Osteocyte (in vitro differentiated cells): ENCODE data around the gene MYO10. TPM values are rescaled to one million over a fixed set of nuclear protein-coding genes. Genes with fewer than 3 reads are reported as not detected.

Source experiments
- DNase-seq: peaks from one replicate; pipeline ENCODE4 v3.0.0; 2021; ENCODE audit warnings: mixed read lengths; ENCODE audit not compliant: unreplicated experiment; ENCODE audit errors: extremely low spot score
- H3K27ac Mint-ChIP-seq: one replicate; pipeline ENCODE4 v1.8.0; 2021; ENCODE audit warnings: mild to moderate bottlenecking, mixed read lengths; ENCODE audit not compliant: unreplicated experiment
- H3K27me3 Mint-ChIP-seq: one replicate; pipeline ENCODE4 v1.8.0; 2021; ENCODE audit warnings: mixed read lengths; ENCODE audit not compliant: unreplicated experiment
- H3K36me3 Mint-ChIP-seq: one replicate; pipeline ENCODE4 v1.8.0; 2021; ENCODE audit warnings: mixed read lengths; ENCODE audit not compliant: unreplicated experiment
- H3K4me1 Mint-ChIP-seq: one replicate; pipeline ENCODE4 v1.8.0; 2021; ENCODE audit warnings: mixed read lengths; ENCODE audit not compliant: unreplicated experiment
- H3K4me3 Mint-ChIP-seq: one replicate; pipeline ENCODE4 v1.8.0; 2021; ENCODE audit warnings: mild to moderate bottlenecking, moderate library complexity, mixed read lengths; ENCODE audit not compliant: unreplicated experiment
- H3K9me3 Mint-ChIP-seq: one replicate; pipeline ENCODE4 v1.8.0; 2021; ENCODE audit warnings: mixed read lengths; ENCODE audit not compliant: unreplicated experiment
- total RNA-seq: library from RNA; stranded (reverse); gene quantifications from 2 replicates; pipeline ENCODE4 v1.2.1, GENCODE V29; 2021
- TF ChIP-seq, protein P1 (sequence below): fragments of 200-600 bp; sonication (generic); IDR thresholded peaks from 2 replicates; pipeline ENCODE4 v1.5.0; 2021; ENCODE audit warnings: antibody characterized with exemption, mild to moderate bottlenecking, moderate library complexity

Gene MYO10
- total RNA-seq, 1 donor from 2014 or later: 87.8 TPM

DNA sequence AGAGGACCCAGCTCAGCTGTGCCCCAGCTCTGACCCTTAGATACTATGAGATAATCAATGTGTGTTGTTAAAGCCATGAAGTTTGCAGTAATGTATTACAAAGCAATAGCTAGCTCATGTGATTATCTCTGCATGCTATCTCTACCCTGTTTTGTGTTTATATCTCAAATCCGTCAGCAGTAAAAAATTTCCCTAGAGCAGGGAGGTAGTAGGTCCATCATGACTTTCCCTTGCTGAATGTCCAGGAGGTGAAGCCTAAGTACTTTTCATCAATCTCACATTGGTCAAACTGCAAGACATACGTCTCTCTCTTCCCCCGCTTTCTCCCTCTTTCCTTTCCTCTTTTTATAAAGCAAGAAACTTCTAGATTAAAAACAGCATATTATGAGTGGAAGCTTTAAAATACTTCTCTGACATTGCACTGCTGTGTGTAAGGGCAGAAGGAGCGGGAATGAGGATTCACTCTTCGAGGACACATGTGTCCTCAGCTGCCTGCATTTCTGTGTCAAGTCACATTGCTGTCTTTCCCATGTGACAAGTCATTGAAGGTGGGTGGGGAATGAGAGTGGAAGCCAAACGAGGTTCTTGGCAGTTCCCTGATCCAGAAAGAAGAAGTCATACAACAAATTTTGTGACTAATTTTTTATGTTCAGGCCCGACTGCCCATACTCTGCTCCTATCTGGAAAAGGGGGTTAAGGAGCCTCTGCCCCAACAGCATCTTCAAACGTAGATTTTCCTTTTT is 226.2 kb downstream of the MYO10 start:
- H3K27me3 Mint-ChIP-seq: no peaks in the 10 kb centered on the region
- no peak for DNase-seq

DNA sequence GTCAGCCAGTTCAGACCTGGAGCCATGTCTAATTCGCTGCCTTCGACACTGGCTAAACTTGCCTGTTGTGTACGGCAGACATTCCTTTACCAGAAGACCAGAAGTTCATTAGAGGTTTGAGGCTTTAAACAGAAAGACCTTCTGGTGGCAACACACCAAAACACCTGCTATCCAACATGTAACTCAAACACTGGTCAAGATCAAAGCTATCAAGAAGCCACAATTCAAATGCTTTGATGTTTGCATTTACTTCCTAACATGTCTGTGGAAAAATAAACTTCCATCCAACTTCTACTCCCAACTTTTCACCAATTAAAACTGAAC is 228.3 kb downstream of the MYO10 start:
- Mint-ChIP-seq H3K36me3 (peaks cover 64% of the 10 kb centered on the region), H3K9me3 (no peaks in the 10 kb centered on the region), H3K4me1 (peaks cover 9% of the 10 kb centered on the region), H3K27ac (no peak overlapping the region), H3K4me3 (no peak overlapping the region), H3K27me3 (no peaks in the 10 kb centered on the region)
- TF ChIP-seq, protein P1, sequence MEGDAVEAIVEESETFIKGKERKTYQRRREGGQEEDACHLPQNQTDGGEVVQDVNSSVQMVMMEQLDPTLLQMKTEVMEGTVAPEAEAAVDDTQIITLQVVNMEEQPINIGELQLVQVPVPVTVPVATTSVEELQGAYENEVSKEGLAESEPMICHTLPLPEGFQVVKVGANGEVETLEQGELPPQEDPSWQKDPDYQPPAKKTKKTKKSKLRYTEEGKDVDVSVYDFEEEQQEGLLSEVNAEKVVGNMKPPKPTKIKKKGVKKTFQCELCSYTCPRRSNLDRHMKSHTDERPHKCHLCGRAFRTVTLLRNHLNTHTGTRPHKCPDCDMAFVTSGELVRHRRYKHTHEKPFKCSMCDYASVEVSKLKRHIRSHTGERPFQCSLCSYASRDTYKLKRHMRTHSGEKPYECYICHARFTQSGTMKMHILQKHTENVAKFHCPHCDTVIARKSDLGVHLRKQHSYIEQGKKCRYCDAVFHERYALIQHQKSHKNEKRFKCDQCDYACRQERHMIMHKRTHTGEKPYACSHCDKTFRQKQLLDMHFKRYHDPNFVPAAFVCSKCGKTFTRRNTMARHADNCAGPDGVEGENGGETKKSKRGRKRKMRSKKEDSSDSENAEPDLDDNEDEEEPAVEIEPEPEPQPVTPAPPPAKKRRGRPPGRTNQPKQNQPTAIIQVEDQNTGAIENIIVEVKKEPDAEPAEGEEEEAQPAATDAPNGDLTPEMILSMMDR: no peak
- no peak for DNase-seq

More for the DNA sequence above, 226.2 kb downstream of the MYO10 start:
- Mint-ChIP-seq H3K4me3 (no peak overlapping the region), H3K36me3 (peaks cover 60% of the 10 kb centered on the region), H3K4me1 (peaks cover 24% of the 10 kb centered on the region), H3K9me3 (no peaks in the 10 kb centered on the region), H3K27ac (no peak overlapping the region)
- TF ChIP-seq, protein P1: no peak

DNA sequence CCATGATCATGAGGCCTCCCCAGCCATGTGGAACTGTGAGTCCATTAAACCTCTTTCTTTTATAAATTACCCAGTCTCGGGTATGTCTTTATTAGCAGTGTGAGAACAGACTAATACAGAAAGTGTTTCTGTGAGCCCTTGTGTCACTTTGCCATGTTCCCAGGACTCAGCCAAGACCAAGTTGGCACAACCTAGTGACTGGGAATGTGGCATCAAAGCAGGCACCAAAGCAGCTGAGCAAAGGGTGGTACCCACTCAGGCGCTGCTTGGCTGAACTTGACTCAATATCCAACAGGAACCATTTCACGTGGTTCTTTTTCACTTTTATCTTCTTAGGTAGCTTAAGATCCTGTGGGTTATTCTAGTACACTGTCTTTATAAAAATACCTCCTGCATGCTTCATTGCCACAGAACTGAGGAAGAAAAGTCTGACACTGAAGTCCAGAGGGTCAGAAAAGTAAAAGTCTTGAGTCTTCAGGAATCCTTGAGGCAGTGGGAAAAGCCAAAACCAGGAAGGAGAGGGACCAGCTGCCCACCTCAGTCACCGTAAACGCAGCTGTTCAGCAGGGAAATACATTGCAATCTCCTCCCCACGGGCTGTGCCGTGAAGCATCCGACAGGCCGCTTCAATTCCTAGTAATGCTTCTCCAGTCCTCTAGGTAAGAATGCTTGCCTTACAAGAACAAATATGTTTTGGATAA is 228.8 kb downstream of the MYO10 start:
- no peak overlapping the region for H3K27ac Mint-ChIP-seq

DNA sequence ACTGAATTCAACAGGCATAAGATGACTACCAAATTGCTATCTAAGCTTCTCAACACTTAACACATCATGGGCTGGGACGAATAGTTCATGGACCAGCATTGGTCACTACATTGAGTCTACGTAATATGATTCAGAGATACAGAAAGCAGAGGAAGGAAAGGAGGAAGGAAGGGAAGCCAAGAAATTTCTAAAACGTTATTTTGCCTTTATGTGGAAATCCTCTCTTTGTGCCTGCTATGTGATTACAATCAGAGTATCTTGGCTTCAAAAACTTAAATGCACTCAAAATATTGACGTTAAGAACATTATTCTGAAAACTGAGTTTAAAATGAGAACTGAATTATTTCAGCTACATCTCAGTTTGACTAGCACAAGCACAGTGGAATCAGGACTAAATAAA is 231.1 kb downstream of the MYO10 start:
- Mint-ChIP-seq H3K4me1 (no peaks in the 10 kb centered on the region), H3K27ac (no peak overlapping the region), H3K9me3 (no peaks in the 10 kb centered on the region), H3K4me3 (no peak overlapping the region), H3K36me3 (peaks cover 73% of the 10 kb centered on the region), H3K27me3 (no peaks in the 10 kb centered on the region)
- TF ChIP-seq, protein P1: no peak
- DNase-seq: no peak

More for the DNA sequence above, 228.8 kb downstream of the MYO10 start:
- no peak overlapping the region for H3K4me3 Mint-ChIP-seq
- peaks cover 4% of the 10 kb centered on the region for H3K4me1 Mint-ChIP-seq
- no peaks in the 10 kb centered on the region for H3K27me3 Mint-ChIP-seq
- no peak for DNase-seq
- TF ChIP-seq, protein P1: no peak
- H3K36me3 Mint-ChIP-seq: peaks cover 69% of the 10 kb centered on the region
- H3K9me3 Mint-ChIP-seq: no peaks in the 10 kb centered on the region

DNA sequence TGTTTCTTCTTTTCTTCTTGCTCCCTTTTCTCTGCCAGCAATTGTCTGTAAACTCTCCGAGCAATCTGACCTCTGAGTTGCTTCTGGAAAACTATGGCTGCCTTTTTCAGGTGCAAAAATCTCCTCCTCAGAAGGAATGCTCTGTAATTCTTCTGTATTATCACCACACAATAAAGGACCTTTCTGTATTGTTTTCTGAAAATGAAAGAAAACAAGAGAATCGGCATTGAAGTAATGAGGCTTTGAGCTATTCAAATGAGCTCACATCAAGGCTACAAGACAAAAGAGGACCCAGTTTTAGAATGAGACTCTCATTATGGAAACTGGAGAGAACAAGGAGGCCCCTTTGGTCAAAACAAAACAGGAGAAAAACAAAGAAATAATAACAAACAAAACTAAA is 233.1 kb downstream of the MYO10 start:
- TF ChIP-seq, protein P1: no peak
- Mint-ChIP-seq H3K27me3 (no peaks in the 10 kb centered on the region), H3K4me3 (no peak overlapping the region), H3K9me3 (no peaks in the 10 kb centered on the region), H3K27ac (no peak overlapping the region), H3K4me1 (no peaks in the 10 kb centered on the region), H3K36me3 (peaks cover 68% of the 10 kb centered on the region)
- no peak for DNase-seq
